RWPE1 (cell line): Measurements from ENCODE around the gene RFNG.

Experiments used
- CTCF ChIA-PET: fragments of 350-600 bp; sonication (Branson Sonifier 250); formaldehyde crosslinking; extraction: SDS; loops from one replicate; lab custom pipeline; 2021; lab: Yijun Ruan, JAX
- POLR2A ChIA-PET: fragments of 400-600 bp; formaldehyde crosslinking; extraction: SDS; loops from one replicate; lab custom pipeline; 2020; ENCODE audit warnings: antibody characterized with exemption; ENCODE audit not compliant: low non-redundant PET; lab: Yijun Ruan, JAX
- DNase-seq: peaks from one replicate; pipeline ENCODE4 v3.0.0; 2012; ENCODE audit warnings: low spot score
- H3K27ac ChIP-seq: fragments of 450-650 bp; 2 replicates; pipeline ENCODE4 v1.5.1; 2017
- TF ChIP-seq, protein P1 (sequence below): fragments of 450-650 bp; conservative IDR thresholded peaks from 2 replicates; pipeline ENCODE4 v1.5.1; 2017; ENCODE audit warnings: low read depth, mild to moderate bottlenecking

RFNG gene

DNA sequence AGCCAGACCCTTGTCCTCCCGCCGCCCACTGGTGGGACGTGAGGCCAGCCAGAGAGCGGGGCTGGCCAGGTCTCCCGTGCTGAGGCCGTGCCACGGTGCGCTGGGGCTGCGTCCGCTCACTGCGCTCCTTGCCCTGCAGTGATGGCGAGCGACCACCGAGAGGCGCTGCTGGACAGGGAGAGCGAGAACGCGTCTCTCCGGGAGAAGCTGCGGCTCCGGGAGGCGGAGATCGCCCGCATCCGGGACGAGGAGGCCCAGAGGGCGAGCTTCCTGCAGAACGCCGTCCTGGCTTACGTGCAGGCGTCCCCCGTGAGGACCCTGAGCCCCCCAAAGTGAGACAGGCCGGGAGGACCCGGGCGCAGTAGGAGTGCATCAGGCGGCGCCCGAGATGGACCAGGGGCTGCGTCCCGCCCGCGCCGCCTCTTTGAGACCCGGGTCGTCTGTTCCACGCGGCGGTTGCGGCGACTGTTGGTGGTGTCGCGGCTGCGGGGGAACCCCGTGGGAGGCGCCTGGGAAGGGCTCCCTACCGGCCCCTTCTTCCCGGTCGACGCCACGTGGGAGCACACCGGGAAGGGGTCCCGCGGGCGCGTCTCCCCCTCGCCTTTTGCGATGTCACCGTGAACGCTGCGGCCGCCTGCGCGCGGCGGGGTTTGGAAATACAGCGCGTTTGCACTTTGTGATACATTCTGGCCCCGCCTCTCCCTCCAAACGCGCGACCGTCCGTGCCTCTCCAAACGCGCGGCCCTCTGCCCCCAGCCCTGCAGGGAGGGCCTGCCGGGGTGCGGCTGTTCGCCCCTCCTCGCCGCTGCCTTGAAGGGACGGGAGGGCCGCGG is 20.9 kb downstream of the RFNG start:
- H3K27ac ChIP-seq: peak overlapping the region; percentile 82
- ChIA-PET CTCF (interaction anchor here (0.6 to 3.1 kb wide), 39 partner anchors 10 to 365 kb away, joined by 3 to 24 read pairs (median 4); partner anchors contain the start of genes CENPX, FASN, PCYT2 and PYCR1), POLR2A (interaction anchor here (0.6 kb wide), 1 partner anchor 8 kb away, joined by 3 read pairs; the partner anchor contains the start of genes CENPX and LRRC45)
- peak; percentile 74 for DNase-seq
- TF ChIP-seq, protein P1, sequence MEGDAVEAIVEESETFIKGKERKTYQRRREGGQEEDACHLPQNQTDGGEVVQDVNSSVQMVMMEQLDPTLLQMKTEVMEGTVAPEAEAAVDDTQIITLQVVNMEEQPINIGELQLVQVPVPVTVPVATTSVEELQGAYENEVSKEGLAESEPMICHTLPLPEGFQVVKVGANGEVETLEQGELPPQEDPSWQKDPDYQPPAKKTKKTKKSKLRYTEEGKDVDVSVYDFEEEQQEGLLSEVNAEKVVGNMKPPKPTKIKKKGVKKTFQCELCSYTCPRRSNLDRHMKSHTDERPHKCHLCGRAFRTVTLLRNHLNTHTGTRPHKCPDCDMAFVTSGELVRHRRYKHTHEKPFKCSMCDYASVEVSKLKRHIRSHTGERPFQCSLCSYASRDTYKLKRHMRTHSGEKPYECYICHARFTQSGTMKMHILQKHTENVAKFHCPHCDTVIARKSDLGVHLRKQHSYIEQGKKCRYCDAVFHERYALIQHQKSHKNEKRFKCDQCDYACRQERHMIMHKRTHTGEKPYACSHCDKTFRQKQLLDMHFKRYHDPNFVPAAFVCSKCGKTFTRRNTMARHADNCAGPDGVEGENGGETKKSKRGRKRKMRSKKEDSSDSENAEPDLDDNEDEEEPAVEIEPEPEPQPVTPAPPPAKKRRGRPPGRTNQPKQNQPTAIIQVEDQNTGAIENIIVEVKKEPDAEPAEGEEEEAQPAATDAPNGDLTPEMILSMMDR: peak; percentile 92

DNA sequence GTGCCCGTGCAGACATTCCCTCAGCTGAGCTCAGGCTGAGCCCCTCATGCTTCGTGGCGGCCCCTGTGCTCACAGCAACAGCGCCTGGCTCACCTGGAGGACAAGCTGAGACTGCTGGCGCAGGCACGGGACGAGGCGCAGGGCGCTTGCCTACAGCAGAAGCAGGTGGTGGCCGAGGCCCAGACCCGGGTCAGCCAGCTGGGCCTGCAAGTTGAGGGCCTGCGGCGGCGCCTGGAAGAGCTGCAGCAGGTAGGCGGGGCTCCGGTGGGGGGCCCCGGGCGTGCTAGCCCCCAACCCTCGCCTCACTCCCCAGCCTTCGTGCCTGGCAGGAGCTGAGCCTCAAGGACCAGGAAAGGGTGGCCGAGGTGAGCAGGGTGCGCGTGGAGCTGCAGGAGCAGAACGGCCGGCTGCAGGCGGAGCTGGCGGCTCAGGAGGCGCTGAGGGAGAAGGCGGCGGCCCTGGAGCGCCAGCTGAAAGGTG is 21.6 kb downstream of the RFNG start:
- H3K27ac ChIP-seq: peak overlapping the region; percentile 82
- DNase-seq: no peak
- ChIA-PET POLR2A (interaction anchor here (0.6 kb wide), 1 partner anchor 10 kb away, joined by 9 read pairs; no protein-coding TSS in a partner anchor), CTCF (interaction anchor here (0.5 to 3.1 kb wide), 22 partner anchors 9 to 216 kb away, joined by 3 to 24 read pairs (median 4); partner anchors contain the start of genes CENPX, FASN and PYCR1)
- TF ChIP-seq, protein P1: no peak

DNA sequence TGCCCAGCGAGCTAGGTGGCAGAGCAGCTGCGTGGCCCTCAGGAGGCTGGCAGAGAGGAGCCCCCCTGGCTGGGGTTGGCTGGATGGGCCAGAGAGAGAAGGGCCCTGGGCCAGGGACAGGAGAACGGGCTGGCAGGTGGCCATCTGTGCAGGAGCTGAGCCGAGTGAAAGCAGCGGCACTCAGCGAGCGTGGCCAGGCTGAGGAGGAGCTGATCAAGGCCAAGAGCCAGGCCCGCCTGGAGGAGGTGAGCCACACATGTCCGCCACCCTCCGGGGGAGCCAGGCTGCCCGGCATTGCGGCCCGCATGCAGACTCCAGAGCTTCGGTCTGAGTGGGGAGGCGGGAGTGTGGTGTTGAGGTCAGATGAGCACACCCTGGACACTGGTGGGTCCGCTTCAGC is 22.2 kb downstream of the RFNG start:
- no peak for DNase-seq
- CTCF ChIA-PET: interaction anchor here (0.5 to 3.1 kb wide), 7 partner anchors 8 to 136 kb away, joined by 3 to 24 read pairs (median 5); partner anchors contain the start of genes CENPX and DCXR
- peak overlapping the region; percentile 82; the same call in 1 of the 2 replicates for H3K27ac ChIP-seq
- TF ChIP-seq, protein P1: no peak
- POLR2A ChIA-PET: interaction anchor here (0.6 kb wide), 1 partner anchor 11 kb away, joined by 9 read pairs; no protein-coding TSS in a partner anchor

DNA sequence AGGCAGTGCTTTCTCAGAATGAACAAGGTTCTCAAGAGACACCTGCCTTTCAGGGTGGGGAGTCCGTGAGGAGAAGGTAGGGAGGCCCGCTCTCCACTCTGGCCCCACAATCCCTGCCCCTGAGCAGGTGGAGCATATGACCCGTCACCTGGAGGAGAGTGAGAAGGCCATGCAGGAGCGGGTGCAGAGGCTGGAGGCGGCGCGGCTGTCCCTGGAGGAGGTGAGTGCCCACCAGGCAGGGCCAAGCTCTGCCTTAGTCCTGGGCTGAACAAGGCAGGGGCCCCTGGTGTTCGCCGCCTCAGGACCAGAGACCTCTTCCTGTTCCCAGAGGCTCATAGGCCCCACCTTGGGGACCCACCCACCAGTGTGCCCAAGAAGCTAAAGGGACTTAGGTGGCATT is 22.6 kb downstream of the RFNG start:
- TF ChIP-seq, protein P1: no peak
- POLR2A ChIA-PET: no interaction called here

DNA sequence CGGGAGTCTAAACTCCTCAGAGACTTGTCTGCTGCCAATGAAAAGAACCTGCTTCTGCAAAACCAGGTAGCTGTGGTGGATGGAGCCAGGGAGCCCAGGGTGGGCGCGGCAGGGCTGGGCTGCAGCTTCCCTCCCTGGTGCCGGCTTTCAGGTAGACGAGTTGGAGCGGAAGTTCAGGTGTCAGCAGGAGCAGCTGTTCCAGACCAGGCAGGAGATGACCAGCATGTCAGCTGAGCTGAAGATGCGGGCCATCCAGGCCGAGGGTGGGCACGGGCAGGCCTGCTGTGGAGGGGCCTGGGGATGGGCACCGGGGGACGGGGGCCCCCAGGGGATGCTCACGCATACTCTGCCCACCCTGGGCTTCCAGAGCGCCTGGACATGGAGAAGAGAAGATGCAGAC is 23.4 kb downstream of the RFNG start:
- ChIA-PET CTCF (interaction anchor here (0.7 kb wide), 1 partner anchor 27 kb away, joined by 3 read pairs; no protein-coding TSS in a partner anchor), POLR2A (interaction anchor here (0.7 kb wide), 1 partner anchor 12 kb away, joined by 3 read pairs; no protein-coding TSS in a partner anchor)
- no peak for DNase-seq
- H3K27ac ChIP-seq: no peak overlapping the region
- TF ChIP-seq, protein P1: no peak

More for the DNA sequence above, 22.6 kb downstream of the RFNG start:
- H3K27ac ChIP-seq: no peak overlapping the region
- DNase-seq: no peak
- CTCF ChIA-PET: interaction anchor here (0.7 to 3.1 kb wide), 4 partner anchors 9 to 126 kb away, joined by 3 to 24 read pairs (median 10); partner anchors contain the start of gene DCXR
